Choroid plexus epithelial cell (primary cell): ENCODE data around the gene MECR.

ENCODE experiments used
- DNase-seq: peaks from one replicate; pipeline ENCODE4 v3.0.0-alpha.2; 2010; ENCODE audit warnings: low read depth
- H3K4me3 ChIP-seq: 2 replicates; pipeline ENCODE4 v1.5.1; 2011; ENCODE audit warnings: low read depth, mild to moderate bottlenecking, control low read depth, low read length, moderate library complexity
- TF ChIP-seq, protein P1 (sequence below): conservative IDR thresholded peaks from 2 replicates; pipeline ENCODE4 v1.5.1; 2011; ENCODE audit warnings: low read depth, mild to moderate bottlenecking, control low read depth, inconsistent platforms, low read length, moderate library complexity

Gene MECR

DNA sequence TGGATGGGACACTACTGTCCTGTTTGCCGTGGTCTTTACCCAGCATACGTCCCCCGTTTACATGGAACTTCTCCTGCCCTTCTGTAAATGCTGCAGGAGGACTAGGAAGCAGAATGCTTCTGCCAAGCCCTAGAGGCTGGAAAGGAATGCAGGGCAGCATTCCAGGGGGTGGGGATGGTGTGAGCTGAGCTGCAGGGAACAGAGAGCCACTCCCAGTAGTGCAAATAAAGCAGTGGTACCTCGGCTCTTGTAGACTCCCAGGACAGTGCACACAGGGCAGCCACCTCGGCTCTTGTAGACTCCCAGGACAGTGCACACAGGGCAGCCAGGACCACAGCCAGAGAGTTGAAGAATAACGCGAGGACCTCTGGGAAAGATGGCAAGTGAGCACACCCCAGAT is 41.0 kb upstream of the MECR start:
- H3K4me3 ChIP-seq, result no peak overlapping the region
- TF ChIP-seq, protein P1, sequence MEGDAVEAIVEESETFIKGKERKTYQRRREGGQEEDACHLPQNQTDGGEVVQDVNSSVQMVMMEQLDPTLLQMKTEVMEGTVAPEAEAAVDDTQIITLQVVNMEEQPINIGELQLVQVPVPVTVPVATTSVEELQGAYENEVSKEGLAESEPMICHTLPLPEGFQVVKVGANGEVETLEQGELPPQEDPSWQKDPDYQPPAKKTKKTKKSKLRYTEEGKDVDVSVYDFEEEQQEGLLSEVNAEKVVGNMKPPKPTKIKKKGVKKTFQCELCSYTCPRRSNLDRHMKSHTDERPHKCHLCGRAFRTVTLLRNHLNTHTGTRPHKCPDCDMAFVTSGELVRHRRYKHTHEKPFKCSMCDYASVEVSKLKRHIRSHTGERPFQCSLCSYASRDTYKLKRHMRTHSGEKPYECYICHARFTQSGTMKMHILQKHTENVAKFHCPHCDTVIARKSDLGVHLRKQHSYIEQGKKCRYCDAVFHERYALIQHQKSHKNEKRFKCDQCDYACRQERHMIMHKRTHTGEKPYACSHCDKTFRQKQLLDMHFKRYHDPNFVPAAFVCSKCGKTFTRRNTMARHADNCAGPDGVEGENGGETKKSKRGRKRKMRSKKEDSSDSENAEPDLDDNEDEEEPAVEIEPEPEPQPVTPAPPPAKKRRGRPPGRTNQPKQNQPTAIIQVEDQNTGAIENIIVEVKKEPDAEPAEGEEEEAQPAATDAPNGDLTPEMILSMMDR, result peak; percentile 0
- peak; percentile 78 for DNase-seq

DNA sequence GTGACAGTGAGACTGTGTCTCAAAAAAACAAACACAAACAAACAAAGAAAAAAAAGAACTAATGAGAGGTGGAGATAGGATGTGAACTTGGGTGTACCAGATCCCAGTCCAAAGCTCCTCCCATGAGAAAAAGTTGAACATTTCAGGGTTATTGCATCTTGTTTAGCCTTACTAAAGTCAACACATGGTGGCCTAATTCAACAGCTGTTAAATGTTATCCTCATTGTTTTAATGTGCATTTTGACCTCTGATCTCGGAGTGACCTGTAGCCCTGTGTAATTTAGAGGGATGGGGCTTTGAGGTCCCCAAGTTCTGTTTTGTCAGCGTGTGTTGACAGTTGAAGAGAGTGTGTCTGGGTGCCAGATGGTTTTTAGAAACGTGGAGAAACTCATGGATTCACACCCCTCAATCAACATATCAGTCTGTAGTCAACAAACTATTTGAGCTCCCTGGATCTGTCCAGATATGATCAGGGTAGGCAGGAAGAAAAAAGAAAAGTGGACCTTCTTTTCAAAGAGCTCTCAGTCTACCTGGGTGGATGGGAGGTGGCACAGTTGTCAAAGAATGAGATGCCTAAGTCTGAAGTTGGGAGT is 40.3 kb upstream of the MECR start:
- TF ChIP-seq, protein P1, result no peak
- H3K4me3 ChIP-seq, result no peak overlapping the region
- no peak for DNase-seq

- TF ChIP-seq, protein P1, result no peak
- H3K4me3 ChIP-seq, result no peak overlapping the region
- no peak for DNase-seq
Observed at GRCh38 chr1:29269382-29269781, 38.6 kb upstream of the MECR start.

DNA sequence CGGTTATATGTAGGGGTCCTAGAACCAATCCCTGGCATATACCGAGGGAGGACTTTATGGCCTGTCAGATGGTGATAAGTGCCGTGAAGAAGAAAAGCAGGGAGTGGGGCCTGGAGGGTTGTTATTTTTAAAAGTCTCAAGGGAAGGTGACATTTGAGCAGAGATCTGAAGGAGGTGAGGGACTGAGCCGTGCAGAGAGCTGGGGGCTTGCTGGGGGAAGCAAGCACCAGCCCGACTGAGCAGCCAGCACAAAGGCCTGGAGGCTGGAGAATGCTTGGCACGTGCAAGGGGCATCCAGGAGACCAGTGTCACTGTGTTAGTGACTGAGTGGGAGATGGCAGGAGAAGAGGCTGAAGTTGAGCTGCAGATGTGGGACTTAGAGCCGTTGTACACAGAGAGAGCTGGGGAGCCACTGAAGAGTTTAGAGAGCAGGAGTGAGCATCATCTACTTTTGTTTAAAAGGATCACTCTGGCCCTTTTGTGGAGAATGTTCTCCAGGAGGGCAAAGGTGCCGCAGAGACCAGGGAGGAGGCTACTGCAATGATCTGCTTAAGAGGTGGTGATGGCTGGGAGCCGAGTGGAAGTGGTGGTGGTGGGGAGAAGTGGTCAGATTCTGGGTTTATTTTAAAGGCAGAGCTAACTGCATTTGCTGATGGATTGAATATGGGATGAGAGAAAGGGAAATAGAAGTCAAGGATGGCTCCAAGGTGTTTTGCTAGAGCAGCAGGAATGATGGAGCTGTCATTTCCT is 36.8 kb upstream of the MECR start:
- no peak for DNase-seq
- no peak overlapping the region for H3K4me3 ChIP-seq
- TF ChIP-seq, protein P1, result no peak

GRCh38 chr1:29266912-29267311 is 36.2 kb upstream of the MECR start:
- no peak for DNase-seq
- TF ChIP-seq, protein P1, result no peak
- H3K4me3 ChIP-seq, result no peak overlapping the region

DNA sequence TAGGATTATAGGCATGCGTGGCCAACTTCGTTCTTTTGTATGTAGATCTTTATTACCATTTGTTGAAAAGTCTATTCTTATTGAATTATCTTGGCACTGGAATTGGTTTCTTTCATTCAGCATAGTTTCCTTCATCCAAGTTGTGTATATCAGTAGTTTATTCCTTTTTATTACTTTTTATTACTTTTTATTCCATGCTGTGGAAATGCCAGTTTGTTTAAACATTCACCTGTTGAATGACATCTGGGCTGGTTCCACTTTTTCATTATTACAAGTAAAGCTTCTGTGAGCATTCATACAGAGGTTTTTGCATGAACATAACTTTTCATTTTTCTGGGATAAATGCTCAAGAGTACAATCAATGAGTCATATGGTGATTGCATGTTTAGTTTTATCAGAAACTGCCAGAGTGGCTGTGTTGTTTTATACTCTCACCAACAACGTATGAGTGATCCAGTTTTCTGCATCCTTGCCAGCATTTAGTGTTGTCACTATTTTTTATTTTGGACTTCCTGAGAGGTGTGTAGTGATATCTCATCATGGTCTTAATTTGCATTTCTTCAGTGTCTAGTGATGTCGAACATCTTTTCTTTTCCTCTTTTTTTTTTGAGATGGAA is 34.1 kb upstream of the MECR start:
- peak; percentile 63 for DNase-seq
- TF ChIP-seq, protein P1, result no peak
- H3K4me3 ChIP-seq, result no peak overlapping the region

DNA sequence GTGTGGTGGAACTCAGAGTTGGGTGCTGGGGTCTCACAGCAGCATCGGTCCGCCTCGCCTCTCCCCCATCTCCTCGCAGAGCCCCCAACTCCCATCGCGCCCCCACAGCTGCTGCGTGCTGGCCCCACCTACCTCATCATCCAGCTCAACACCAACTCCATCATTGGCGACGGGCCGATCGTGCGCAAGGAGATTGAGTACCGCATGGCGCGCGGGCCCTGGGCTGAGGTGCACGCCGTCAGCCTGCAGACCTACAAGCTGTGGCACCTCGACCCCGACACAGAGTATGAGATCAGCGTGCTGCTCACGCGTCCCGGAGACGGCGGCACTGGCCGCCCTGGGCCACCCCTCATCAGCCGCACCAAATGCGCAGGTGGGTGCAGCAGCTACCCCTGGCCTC is 29.8 kb upstream of the MECR start:
- H3K4me3 ChIP-seq, result no peak overlapping the region
- no peak for DNase-seq
- TF ChIP-seq, protein P1, result no peak
